GM12873 (cell line): Measurements from ENCODE around the gene NBPF1.
"Not testable (repeated sequence)": the region's sequence is repeated elsewhere in the genome, so short reads cannot be mapped to it uniquely, and the experiment has no call there.

Experiments used
- CTCF ChIP-seq: IDR thresholded peaks from 2 replicates; pipeline ENCODE4 v1.5.1; 2012; ENCODE audit warnings: low read depth, mild to moderate bottlenecking, moderate library complexity, low read length, control low read depth; ENCODE audit not compliant: insufficient read depth; ENCODE audit errors: missing control alignments

The NBPF1 gene

GRCh38 chr1:16605532-16606505 is 7.5 kb downstream of the NBPF1 start:
- no peak for TF ChIP-seq CTCF

DNA sequence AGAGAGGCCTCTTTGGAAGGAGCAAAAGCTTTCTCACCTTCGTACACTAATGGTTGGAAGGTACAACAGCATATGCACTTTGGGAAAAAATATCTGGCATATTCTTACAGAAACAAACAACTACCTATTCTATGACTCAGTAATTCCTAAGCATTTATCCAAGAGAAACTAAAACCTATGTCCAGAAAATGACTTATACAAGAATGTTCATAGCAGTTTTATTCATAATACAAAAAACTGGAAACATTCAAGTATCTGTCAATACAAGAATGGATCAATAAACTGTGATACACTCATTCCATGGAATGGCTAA is 8.2 kb downstream of the NBPF1 start:
- TF ChIP-seq CTCF = no peak

GRCh38 chr1:16521288-16521583 is 92.1 kb downstream of the NBPF1 start:
- no peak for TF ChIP-seq CTCF

- TF ChIP-seq CTCF = not testable (repeated sequence)
Measured at GRCh38 chr1:16514107-16515055, 99.0 kb downstream of the NBPF1 start, which contains the start of gene RNU1-1. TSS of gene RNU1-1 (minus strand) at chr1:16514285.
